IPS DF 4.7 (cell line): ENCODE results near the gene LPCAT4.
"Not testable (repeated sequence)": the region's sequence is repeated elsewhere in the genome, so short reads cannot be mapped to it uniquely, and the experiment has no call there.

Source experiments
- DNase-seq: peaks from one replicate; pipeline ENCODE4 v3.0.0-alpha.2; 2013; ENCODE audit warnings: low spot score; ENCODE audit errors: extremely low read depth

LPCAT4 gene

GRCh38 chr15:34367101-34368081 is at the start of gene LPCAT4:
TSS of gene LPCAT4 (minus strand) at chr15:34367196. CDS start at chr15:34367100, 96 bp downstream.
- no peak for DNase-seq

- DNase-seq: not testable (repeated sequence)
These were observed 42.5 kb upstream of the LPCAT4 start for GRCh38 chr15:34409511-34409910.

- not testable (repeated sequence) for DNase-seq
These were observed 42.0 kb upstream of the LPCAT4 start for GRCh38 chr15:34408973-34409372.

GRCh38 chr15:34403899-34404298 is 36.9 kb upstream of the LPCAT4 start:
- DNase-seq: not testable (repeated sequence)

- not testable (repeated sequence) for DNase-seq
These were observed 36.2 kb upstream of the LPCAT4 start for GRCh38 chr15:34403160-34403598.

GRCh38 chr15:34397637-34398259 is 30.8 kb upstream of the LPCAT4 start:
- not testable (repeated sequence) for DNase-seq

GRCh38 chr15:34392981-34393380 is 26.0 kb upstream of the LPCAT4 start:
- DNase-seq: not testable (repeated sequence)

- DNase-seq: not testable (repeated sequence)
These were observed 22.6 kb upstream of the LPCAT4 start for GRCh38 chr15:34389594-34390086.

GRCh38 chr15:34381829-34382521 is 15.0 kb upstream of the LPCAT4 start:
- not testable (repeated sequence) for DNase-seq

GRCh38 chr15:34380491-34380890 is 13.5 kb upstream of the LPCAT4 start:
- not testable (repeated sequence) for DNase-seq

GRCh38 chr15:34376856-34377255 is 9.9 kb upstream of the LPCAT4 start:
- no peak for DNase-seq

GRCh38 chr15:34375541-34375940 is 8.5 kb upstream of the LPCAT4 start:
- DNase-seq: not testable (repeated sequence)

- DNase-seq: no peak
These were observed 7.8 kb upstream of the LPCAT4 start for GRCh38 chr15:34374816-34375215.

- no peak for DNase-seq
These were observed 7.0 kb upstream of the LPCAT4 start for GRCh38 chr15:34373951-34374350.

GRCh38 chr15:34370643-34371042 is 3.6 kb upstream of the LPCAT4 start:
- no peak for DNase-seq

GRCh38 chr15:34370129-34370528 is 3.1 kb upstream of the LPCAT4 start:
- DNase-seq: no peak

- DNase-seq: no peak
These were observed 528 bp downstream of the LPCAT4 start for GRCh38 chr15:34366271-34367065.

GRCh38 chr15:34365836-34366235 is 1.2 kb downstream of the LPCAT4 start:
- DNase-seq: no peak

- no peak for DNase-seq
These were observed 1.7 kb downstream of the LPCAT4 start for GRCh38 chr15:34365091-34365825.

- DNase-seq: no peak
These were observed 3.0 kb downstream of the LPCAT4 start for GRCh38 chr15:34364041-34364440.
